HL-60 (cell line): ENCODE data around the gene GTPBP3.

ENCODE experiments used
- DNase-seq, 2 experiments: peaks; one replicate each; pipeline ENCODE4 v3.0.0-alpha.2; 2010 to 2020; ENCODE audit warnings: low read depth in 1 of 2, low spot score in 1 of 2
- H3K27ac ChIP-seq: fragments of 250-450 bp; sonication (Bioruptor Pico); replicated peaks from 2 replicates; pipeline ENCODE4 v1.5.1; 2020; ENCODE audit warnings: mild to moderate bottlenecking, moderate library complexity
- H3K27me3 ChIP-seq: fragments of 250-450 bp; sonication (Bioruptor Pico); 2 replicates; pipeline ENCODE4 v1.5.1; 2021; ENCODE audit warnings: mild to moderate bottlenecking, moderate library complexity; ENCODE audit not compliant: insufficient read depth, poor library complexity, severe bottlenecking
- H3K4me3 ChIP-seq: replicated peaks from 2 replicates; pipeline ENCODE4 v1.5.1; 2011; ENCODE audit warnings: mild to moderate bottlenecking, control low read depth, low read length; ENCODE audit not compliant: insufficient read depth
- GABPA ChIP-seq: IDR thresholded peaks from 2 replicates; pipeline ENCODE4 v1.6.1; 2012; ENCODE audit warnings: low read depth
- POLR2AphosphoS5 ChIP-seq: IDR thresholded peaks from 2 replicates; pipeline ENCODE4 v1.6.1; 2012; ENCODE audit warnings: low read depth
- SPI1 ChIP-seq: IDR thresholded peaks from 2 replicates; pipeline ENCODE4 v1.6.1; 2012; ENCODE audit warnings: low read depth, mild to moderate bottlenecking, borderline replicate concordance
- TF ChIP-seq, protein P1 (sequence below): IDR thresholded peaks from one replicate; pipeline ENCODE4 v1.5.1; 2011; ENCODE audit warnings: low read length, control low read depth, inconsistent platforms; ENCODE audit not compliant: insufficient read depth
- TF ChIP-seq, protein P2 (sequence below): IDR thresholded peaks from 2 replicates; pipeline ENCODE4 v1.6.1; 2012; ENCODE audit warnings: low read depth; ENCODE audit not compliant: insufficient replicate concordance

GTPBP3 gene

DNA sequence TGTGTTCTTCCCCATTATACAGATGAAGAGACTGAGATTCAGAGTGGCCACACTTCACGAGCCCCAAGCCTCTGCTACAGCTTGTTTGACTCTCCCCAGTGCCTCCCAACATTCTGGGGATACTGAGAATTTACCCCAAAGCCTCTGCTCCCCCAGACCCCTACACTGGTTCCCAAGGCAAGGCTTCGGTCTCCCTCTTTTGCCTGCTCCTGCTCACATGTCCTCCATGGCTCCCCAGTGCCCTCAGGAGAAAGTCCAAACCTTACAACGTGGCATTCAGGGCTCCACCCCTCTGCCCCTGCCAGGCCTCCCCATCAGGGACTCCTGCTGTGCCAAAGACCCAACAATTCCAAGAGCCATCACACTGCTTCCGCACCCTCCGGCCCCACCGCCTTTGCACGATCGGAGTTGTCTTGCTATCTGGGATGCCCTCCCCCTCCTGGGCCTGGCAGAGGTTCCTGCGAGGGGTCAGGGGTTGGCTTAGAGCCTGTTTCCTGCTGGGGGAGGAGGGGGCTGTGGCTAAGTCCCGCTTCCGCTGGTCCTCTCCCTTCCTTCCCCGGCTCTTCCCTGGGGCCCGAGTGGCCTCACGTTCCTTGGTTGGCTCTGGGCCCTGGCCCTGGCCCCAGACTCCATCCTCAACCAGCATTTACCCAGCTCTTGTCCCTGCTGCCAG, 15.4 kb downstream of the GTPBP3 start:
- no peak for DNase-seq

DNA sequence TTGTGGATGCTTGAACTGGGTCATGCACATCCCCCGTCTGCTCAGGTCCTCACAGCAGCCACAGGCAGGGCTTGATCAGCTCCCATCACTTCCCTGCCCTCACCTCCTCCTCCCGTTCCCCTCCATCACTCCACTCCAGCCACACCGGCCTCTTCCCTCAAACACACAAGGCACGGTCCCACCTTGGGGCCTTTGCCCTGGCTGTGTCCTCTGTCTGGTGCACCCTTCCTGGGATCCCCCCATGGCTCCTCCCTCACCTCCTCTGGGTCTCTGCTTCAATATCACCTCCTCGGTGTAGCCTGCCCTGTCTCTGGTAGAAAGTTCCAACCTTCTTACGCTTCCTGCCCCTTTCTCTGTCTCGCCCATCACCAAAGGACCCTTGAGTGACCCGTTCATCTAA, 16.0 kb downstream of the GTPBP3 start:
- no peak for TF ChIP-seq SPI1
- TF ChIP-seq, protein P1, sequence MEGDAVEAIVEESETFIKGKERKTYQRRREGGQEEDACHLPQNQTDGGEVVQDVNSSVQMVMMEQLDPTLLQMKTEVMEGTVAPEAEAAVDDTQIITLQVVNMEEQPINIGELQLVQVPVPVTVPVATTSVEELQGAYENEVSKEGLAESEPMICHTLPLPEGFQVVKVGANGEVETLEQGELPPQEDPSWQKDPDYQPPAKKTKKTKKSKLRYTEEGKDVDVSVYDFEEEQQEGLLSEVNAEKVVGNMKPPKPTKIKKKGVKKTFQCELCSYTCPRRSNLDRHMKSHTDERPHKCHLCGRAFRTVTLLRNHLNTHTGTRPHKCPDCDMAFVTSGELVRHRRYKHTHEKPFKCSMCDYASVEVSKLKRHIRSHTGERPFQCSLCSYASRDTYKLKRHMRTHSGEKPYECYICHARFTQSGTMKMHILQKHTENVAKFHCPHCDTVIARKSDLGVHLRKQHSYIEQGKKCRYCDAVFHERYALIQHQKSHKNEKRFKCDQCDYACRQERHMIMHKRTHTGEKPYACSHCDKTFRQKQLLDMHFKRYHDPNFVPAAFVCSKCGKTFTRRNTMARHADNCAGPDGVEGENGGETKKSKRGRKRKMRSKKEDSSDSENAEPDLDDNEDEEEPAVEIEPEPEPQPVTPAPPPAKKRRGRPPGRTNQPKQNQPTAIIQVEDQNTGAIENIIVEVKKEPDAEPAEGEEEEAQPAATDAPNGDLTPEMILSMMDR, result no peak
- no peak for DNase-seq
- Histone ChIP-seq H3K27ac (no peak overlapping the region), H3K4me3 (no peak overlapping the region), H3K27me3 (peaks cover 22% of the 10 kb centered on the region)

More for the DNA sequence above, 15.4 kb downstream of the GTPBP3 start:
- TF ChIP-seq, protein P2, sequence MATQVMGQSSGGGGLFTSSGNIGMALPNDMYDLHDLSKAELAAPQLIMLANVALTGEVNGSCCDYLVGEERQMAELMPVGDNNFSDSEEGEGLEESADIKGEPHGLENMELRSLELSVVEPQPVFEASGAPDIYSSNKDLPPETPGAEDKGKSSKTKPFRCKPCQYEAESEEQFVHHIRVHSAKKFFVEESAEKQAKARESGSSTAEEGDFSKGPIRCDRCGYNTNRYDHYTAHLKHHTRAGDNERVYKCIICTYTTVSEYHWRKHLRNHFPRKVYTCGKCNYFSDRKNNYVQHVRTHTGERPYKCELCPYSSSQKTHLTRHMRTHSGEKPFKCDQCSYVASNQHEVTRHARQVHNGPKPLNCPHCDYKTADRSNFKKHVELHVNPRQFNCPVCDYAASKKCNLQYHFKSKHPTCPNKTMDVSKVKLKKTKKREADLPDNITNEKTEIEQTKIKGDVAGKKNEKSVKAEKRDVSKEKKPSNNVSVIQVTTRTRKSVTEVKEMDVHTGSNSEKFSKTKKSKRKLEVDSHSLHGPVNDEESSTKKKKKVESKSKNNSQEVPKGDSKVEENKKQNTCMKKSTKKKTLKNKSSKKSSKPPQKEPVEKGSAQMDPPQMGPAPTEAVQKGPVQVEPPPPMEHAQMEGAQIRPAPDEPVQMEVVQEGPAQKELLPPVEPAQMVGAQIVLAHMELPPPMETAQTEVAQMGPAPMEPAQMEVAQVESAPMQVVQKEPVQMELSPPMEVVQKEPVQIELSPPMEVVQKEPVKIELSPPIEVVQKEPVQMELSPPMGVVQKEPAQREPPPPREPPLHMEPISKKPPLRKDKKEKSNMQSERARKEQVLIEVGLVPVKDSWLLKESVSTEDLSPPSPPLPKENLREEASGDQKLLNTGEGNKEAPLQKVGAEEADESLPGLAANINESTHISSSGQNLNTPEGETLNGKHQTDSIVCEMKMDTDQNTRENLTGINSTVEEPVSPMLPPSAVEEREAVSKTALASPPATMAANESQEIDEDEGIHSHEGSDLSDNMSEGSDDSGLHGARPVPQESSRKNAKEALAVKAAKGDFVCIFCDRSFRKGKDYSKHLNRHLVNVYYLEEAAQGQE, result no peak
- TF ChIP-seq, protein P1, result no peak
- TF ChIP-seq SPI1, result no peak
- no peak for TF ChIP-seq POLR2AphosphoS5
- TF ChIP-seq GABPA, result no peak
- H3K4me3 ChIP-seq, result no peak overlapping the region
- peaks cover 22% of the 10 kb centered on the region for H3K27me3 ChIP-seq
- no peak overlapping the region for H3K27ac ChIP-seq

- H3K4me3 ChIP-seq, result no peak overlapping the region
- TF ChIP-seq POLR2AphosphoS5, result no peak
- TF ChIP-seq, protein P2, result no peak
- no peak for TF ChIP-seq SPI1
- TF ChIP-seq GABPA, result no peak
- TF ChIP-seq, protein P1, result no peak
- no peaks in the 10 kb centered on the region for H3K27me3 ChIP-seq
- DNase-seq, result peak in 1 of 2 experiments; percentile 12
- no peak overlapping the region for H3K27ac ChIP-seq
Measured at GRCh38 chr19:17357078-17357666, 19.8 kb downstream of the GTPBP3 start.

DNA sequence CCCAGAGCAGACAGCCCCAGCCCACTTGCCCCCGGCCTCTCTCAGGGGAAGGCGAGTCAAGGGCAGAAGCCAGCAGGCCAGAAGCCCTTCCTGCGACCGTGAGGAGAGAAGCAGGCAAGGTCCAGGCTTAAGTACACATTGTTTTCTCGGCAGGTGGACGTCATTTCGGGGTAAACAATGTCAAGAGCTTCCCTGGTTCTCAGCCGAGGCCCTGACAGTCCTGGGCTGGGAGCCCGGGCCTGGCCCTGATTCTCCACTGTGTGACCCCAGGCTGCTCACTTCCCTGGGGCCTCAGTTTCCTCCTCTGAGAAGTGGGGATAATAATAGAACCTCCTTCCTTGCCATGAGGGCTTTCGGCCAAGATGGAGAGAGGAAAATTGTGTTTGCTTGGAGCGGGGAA, 20.4 kb downstream of the GTPBP3 start:
- Histone ChIP-seq H3K27ac (no peak overlapping the region), H3K4me3 (no peak overlapping the region), H3K27me3 (no peaks in the 10 kb centered on the region)
- TF ChIP-seq POLR2AphosphoS5 (no peak), SPI1 (no peak), GABPA (no peak)
- TF ChIP-seq, protein P2, result no peak
- TF ChIP-seq, protein P1, result no peak
- no peak for DNase-seq
